HEK293 (cell line): Measurements from ENCODE around the gene MCIDAS.

Experiments
- FEZF1 ChIP-seq: fragments of 450-650 bp; formaldehyde crosslinking; IDR thresholded peaks from 2 replicates; pipeline ENCODE4 v1.5.1; 2016; ENCODE audit warnings: missing biosample characterization, missing genetic modification characterization
- GLIS1 ChIP-seq: fragments of 450-650 bp; formaldehyde crosslinking; IDR thresholded peaks from 2 replicates; pipeline ENCODE4 v1.5.1; 2016; ENCODE audit warnings: missing biosample characterization, missing genetic modification characterization
- HOXD13 ChIP-seq: sonication (generic); formaldehyde crosslinking; IDR thresholded peaks from 2 replicates; pipeline ENCODE4 v1.8.0; 2022; ENCODE audit warnings: missing genetic modification reagents, borderline replicate concordance
- IKZF3 ChIP-seq: fragments of 450-650 bp; IDR thresholded peaks from 2 replicates; pipeline ENCODE4 v1.5.0; 2018; ENCODE audit warnings: missing biosample characterization, mild to moderate bottlenecking, missing genetic modification characterization, moderate library complexity
- OSR2 ChIP-seq: fragments of 450-650 bp; formaldehyde crosslinking; IDR thresholded peaks from 2 replicates; pipeline ENCODE4 v1.5.1; 2016; ENCODE audit warnings: missing biosample characterization, missing genetic modification characterization
- PATZ1 ChIP-seq: fragments of 450-650 bp; formaldehyde crosslinking; IDR thresholded peaks from 2 replicates; pipeline ENCODE4 v1.5.1; 2016; ENCODE audit warnings: missing biosample characterization, missing genetic modification characterization
- PRDM1 ChIP-seq: fragments of 450-650 bp; formaldehyde crosslinking; IDR thresholded peaks from 2 replicates; pipeline ENCODE4; 2016; ENCODE audit warnings: missing biosample characterization, missing genetic modification characterization
- ZBTB17 ChIP-seq: fragments of 450-650 bp; formaldehyde crosslinking; IDR thresholded peaks from 2 replicates; pipeline ENCODE4 v1.5.1; 2016; ENCODE audit warnings: missing biosample characterization, missing genetic modification characterization
- ZFP3 ChIP-seq: fragments of 450-650 bp; formaldehyde crosslinking; IDR thresholded peaks from 2 replicates; pipeline ENCODE4 v1.5.1; 2016; ENCODE audit warnings: low read depth, missing biosample characterization, missing genetic modification characterization
- ZFP37 ChIP-seq: fragments of 450-650 bp; formaldehyde crosslinking; IDR thresholded peaks from 2 replicates; pipeline ENCODE4 v1.5.1; 2016; ENCODE audit warnings: missing biosample characterization, missing genetic modification characterization
- ZNF10 ChIP-seq: fragments of 450-650 bp; formaldehyde crosslinking; IDR thresholded peaks from 2 replicates; pipeline ENCODE4 v1.5.1; 2017; ENCODE audit warnings: missing biosample characterization, missing genetic modification characterization
- ZNF132 ChIP-seq: fragments of 450-650 bp; formaldehyde crosslinking; IDR thresholded peaks from 2 replicates; pipeline ENCODE4 v1.5.1; 2017; ENCODE audit warnings: missing biosample characterization, missing genetic modification characterization, borderline replicate concordance
- ZNF155 ChIP-seq: fragments of 450-650 bp; formaldehyde crosslinking; IDR thresholded peaks from 2 replicates; pipeline ENCODE4 v1.5.1; 2016; ENCODE audit warnings: missing biosample characterization, missing genetic modification characterization
- ZNF2 ChIP-seq: fragments of 450-650 bp; formaldehyde crosslinking; IDR thresholded peaks from 2 replicates; pipeline ENCODE4 v1.5.1; 2016; ENCODE audit warnings: missing biosample characterization, missing genetic modification characterization
- ZNF202 ChIP-seq: fragments of 450-650 bp; formaldehyde crosslinking; IDR thresholded peaks from 2 replicates; pipeline ENCODE4 v1.5.1; 2016; ENCODE audit warnings: missing biosample characterization, missing genetic modification characterization, borderline replicate concordance
- ZNF391 ChIP-seq: fragments of 450-650 bp; formaldehyde crosslinking; IDR thresholded peaks from 2 replicates; pipeline ENCODE4 v1.5.1; 2016; ENCODE audit warnings: low read depth, missing biosample characterization, missing genetic modification characterization, borderline replicate concordance
- ZNF426 ChIP-seq: fragments of 450-650 bp; formaldehyde crosslinking; IDR thresholded peaks from 2 replicates; pipeline ENCODE4 v1.5.1; 2017; ENCODE audit warnings: missing biosample characterization, missing genetic modification characterization, mild to moderate bottlenecking, inconsistent platforms, moderate library complexity
- ZNF433 ChIP-seq: fragments of 450-650 bp; formaldehyde crosslinking; IDR thresholded peaks from 2 replicates; pipeline ENCODE4 v1.5.1; 2016; ENCODE audit warnings: missing biosample characterization, missing genetic modification characterization, low read depth
- ZNF518A ChIP-seq: fragments of 450-650 bp; formaldehyde crosslinking; conservative IDR thresholded peaks from 2 replicates; pipeline ENCODE4 v1.5.1; 2016; ENCODE audit warnings: low read depth, missing biosample characterization, missing genetic modification characterization
- ZNF548 ChIP-seq: fragments of 450-650 bp; formaldehyde crosslinking; IDR thresholded peaks from 2 replicates; pipeline ENCODE4 v1.5.1; 2016; ENCODE audit warnings: missing biosample characterization, missing genetic modification characterization
- ZNF571 ChIP-seq: fragments of 450-650 bp; formaldehyde crosslinking; IDR thresholded peaks from 2 replicates; pipeline ENCODE4 v1.5.0; 2017; ENCODE audit warnings: missing biosample characterization, missing genetic modification characterization
- ZNF585B ChIP-seq: fragments of 450-650 bp; formaldehyde crosslinking; IDR thresholded peaks from 2 replicates; pipeline ENCODE4 v1.5.1; 2016; ENCODE audit warnings: missing biosample characterization, missing genetic modification characterization
- ZNF645 ChIP-seq: fragments of 450-650 bp; formaldehyde crosslinking; IDR thresholded peaks from 2 replicates; pipeline ENCODE4; 2016; ENCODE audit warnings: missing biosample characterization, missing genetic modification characterization
- ZNF654 ChIP-seq: fragments of 450-650 bp; formaldehyde crosslinking; IDR thresholded peaks from 2 replicates; pipeline ENCODE4 v1.5.1; 2016; ENCODE audit warnings: low read depth, missing biosample characterization, missing genetic modification characterization
- ZNF776 ChIP-seq: fragments of 450-650 bp; formaldehyde crosslinking; IDR thresholded peaks from 2 replicates; pipeline ENCODE4 v1.5.0; 2017; ENCODE audit warnings: missing biosample characterization, missing genetic modification characterization, borderline replicate concordance
- ZNF777 ChIP-seq: fragments of 450-650 bp; formaldehyde crosslinking; IDR thresholded peaks from 2 replicates; pipeline ENCODE4 v1.5.1; 2017; ENCODE audit warnings: missing biosample characterization, missing genetic modification characterization, borderline replicate concordance
- TF ChIP-seq, protein P1 (sequence below): fragments of 450-650 bp; formaldehyde crosslinking; IDR thresholded peaks from 2 replicates; pipeline ENCODE4 v1.5.1; 2017; ENCODE audit warnings: missing biosample characterization, missing genetic modification characterization
- TF ChIP-seq, protein P2 (sequence below): fragments of 450-650 bp; formaldehyde crosslinking; IDR thresholded peaks from 2 replicates; pipeline ENCODE4 v1.5.1; 2016; ENCODE audit warnings: missing biosample characterization, missing genetic modification characterization
- TF ChIP-seq, protein P3 (sequence below): IDR thresholded peaks from 2 replicates; pipeline ENCODE4 v1.6.1; 2011; ENCODE audit warnings: mild to moderate bottlenecking, low read depth, low read length, borderline replicate concordance

MCIDAS gene

DNA sequence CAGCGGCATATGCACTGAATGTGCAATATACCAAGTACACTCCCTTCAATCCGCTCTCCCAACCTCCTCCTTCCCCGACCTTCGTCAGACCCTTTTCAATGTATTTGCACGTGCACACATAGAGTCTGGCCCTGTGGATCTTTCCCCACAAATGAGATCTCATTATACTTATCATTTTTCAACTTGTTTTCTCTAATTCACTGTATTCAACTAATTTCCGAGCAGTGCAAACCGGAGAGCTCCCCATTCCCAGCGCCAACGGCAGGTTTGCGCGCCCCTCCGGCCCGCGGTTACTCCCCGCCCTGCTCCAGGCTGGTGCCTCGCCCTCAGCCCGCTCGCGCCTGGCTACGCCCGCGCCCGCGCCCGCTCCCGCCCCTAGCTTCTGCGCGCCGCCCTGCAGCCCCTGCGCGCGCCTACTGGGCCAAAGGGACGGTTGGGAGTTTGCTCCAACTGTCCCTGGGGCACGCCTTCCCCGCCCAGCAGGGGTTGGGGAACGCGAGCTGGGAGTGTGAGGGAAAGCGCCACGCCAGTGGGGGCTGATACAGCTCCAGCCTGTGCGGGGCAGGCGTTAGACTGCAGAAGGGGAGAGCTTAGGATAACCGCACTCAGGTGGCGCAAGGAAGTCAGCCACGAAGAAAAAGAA, 50.8 kb downstream of the MCIDAS start (continued):
- TF ChIP-seq ZNF202 (tag by site-specific recombination) (no peak), ZFP3 (tag by site-specific recombination) (no peak), PRDM1 (tag by site-specific recombination) (peak; percentile 85), ZNF654 (tag by site-specific recombination) (no peak), GLIS1 (tag by site-specific recombination) (peak; percentile 82), ZNF518A (tag by site-specific recombination) (no peak), ZNF391 (no peak), IKZF3 (tag by site-specific recombination) (peak; percentile 99), ZNF548 (tag by site-specific recombination) (no peak), ZNF155 (tag by site-specific recombination) (no peak), ZNF10 (no peak; the same call in 1 of the 2 replicates), HOXD13 (CRISPR knock-in tag) (no peak), ZNF776 (tag by site-specific recombination) (no peak), FEZF1 (tag by site-specific recombination) (no peak), ZNF426 (tag by site-specific recombination) (no peak), ZNF645 (no peak), OSR2 (tag by site-specific recombination) (peak; percentile 37; the same call in 1 of the 2 replicates), ZNF571 (tag by site-specific recombination) (no peak), PATZ1 (tag by site-specific recombination) (peak; percentile 91), ZNF433 (no peak), ZFP37 (no peak), ZNF2 (0 out of 2 replicates have a peak, but pooled peaks have one; percentile 48), ZBTB17 (tag by site-specific recombination) (peak; percentile 85), ZNF585B (no peak), ZNF777 (tag by site-specific recombination) (no peak), ZNF132 (tag by site-specific recombination) (no peak)
- TF ChIP-seq, protein P1, sequence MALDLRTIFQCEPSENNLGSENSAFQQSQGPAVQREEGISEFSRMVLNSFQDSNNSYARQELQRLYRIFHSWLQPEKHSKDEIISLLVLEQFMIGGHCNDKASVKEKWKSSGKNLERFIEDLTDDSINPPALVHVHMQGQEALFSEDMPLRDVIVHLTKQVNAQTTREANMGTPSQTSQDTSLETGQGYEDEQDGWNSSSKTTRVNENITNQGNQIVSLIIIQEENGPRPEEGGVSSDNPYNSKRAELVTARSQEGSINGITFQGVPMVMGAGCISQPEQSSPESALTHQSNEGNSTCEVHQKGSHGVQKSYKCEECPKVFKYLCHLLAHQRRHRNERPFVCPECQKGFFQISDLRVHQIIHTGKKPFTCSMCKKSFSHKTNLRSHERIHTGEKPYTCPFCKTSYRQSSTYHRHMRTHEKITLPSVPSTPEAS (tag by site-specific recombination): no peak
- TF ChIP-seq, protein P2, sequence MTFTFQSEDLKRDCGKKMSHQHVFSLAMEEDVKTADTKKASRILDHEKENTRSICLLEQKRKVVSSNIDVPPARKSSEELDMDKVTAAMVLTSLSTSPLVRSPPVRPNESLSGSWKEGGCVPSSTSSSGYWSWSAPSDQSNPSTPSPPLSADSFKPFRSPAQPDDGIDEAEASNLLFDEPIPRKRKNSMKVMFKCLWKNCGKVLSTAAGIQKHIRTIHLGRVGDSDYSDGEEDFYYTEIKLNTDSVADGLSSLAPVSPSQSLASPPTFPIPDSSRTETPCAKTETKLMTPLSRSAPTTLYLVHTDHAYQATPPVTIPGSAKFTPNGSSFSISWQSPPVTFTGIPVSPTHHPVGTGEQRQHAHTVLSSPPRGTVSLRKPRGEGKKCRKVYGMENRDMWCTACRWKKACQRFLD (tag by site-specific recombination): no peak
- TF ChIP-seq, protein P3, sequence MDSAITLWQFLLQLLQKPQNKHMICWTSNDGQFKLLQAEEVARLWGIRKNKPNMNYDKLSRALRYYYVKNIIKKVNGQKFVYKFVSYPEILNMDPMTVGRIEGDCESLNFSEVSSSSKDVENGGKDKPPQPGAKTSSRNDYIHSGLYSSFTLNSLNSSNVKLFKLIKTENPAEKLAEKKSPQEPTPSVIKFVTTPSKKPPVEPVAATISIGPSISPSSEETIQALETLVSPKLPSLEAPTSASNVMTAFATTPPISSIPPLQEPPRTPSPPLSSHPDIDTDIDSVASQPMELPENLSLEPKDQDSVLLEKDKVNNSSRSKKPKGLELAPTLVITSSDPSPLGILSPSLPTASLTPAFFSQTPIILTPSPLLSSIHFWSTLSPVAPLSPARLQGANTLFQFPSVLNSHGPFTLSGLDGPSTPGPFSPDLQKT: no peak
